ENCODE measurements around the gene BMPR1A.
"Not testable (repeated sequence)": the region's sequence is repeated elsewhere in the genome, so short reads cannot be mapped to it uniquely, and the experiment has no call there.

Gene BMPR1A

GRCh38 chr10:86855513-86855912 is 99.1 kb downstream of the BMPR1A start:
- no peak overlapping the region for H3K4me2 ChIP-seq (ENCODE audit: low read length)
- H3K4me1 ChIP-seq (ENCODE audit: control insufficient read depth, insufficient read depth, low read length): peaks cover 16% of the 10 kb centered on the region
- H3K9me3 ChIP-seq (replicated peaks; ENCODE audit: low read length): no peaks in the 10 kb centered on the region
- no peak overlapping the region for H3K4me3 ChIP-seq (ENCODE audit: low read length)
- H3K36me3 ChIP-seq (ENCODE audit: insufficient read depth, low read length): no peaks in the 10 kb centered on the region
- H3K27me3 ChIP-seq (ENCODE audit: control insufficient read depth, insufficient read depth, low read length): no peaks in the 10 kb centered on the region
- H3K9ac ChIP-seq (ENCODE audit: low read depth, low read length): no peak overlapping the region

GRCh38 chr10:86856156-86856555 is 99.7 kb downstream of the BMPR1A start:
- Histone ChIP-seq H3K9ac (ENCODE audit: low read depth, low read length) (no peak overlapping the region), H3K4me3 (ENCODE audit: low read length) (no peak overlapping the region), H3K4me2 (ENCODE audit: low read length) (no peak overlapping the region), H3K36me3 (ENCODE audit: insufficient read depth, low read length) (no peaks in the 10 kb centered on the region), H3K27me3 (ENCODE audit: control insufficient read depth, insufficient read depth, low read length) (no peaks in the 10 kb centered on the region), H3K4me1 (ENCODE audit: control insufficient read depth, insufficient read depth, low read length) (peaks cover 12% of the 10 kb centered on the region), H3K9me3 (replicated peaks; ENCODE audit: low read length) (no peaks in the 10 kb centered on the region)

- no peak overlapping the region for H3K9ac ChIP-seq (ENCODE audit: low read depth, low read length)
- H3K9me3 ChIP-seq (replicated peaks; ENCODE audit: low read length): no peaks in the 10 kb centered on the region
- H3K4me1 ChIP-seq (ENCODE audit: control insufficient read depth, insufficient read depth, low read length): peaks cover 6% of the 10 kb centered on the region
- H3K4me2 ChIP-seq (ENCODE audit: low read length): no peak overlapping the region
- no peaks in the 10 kb centered on the region for H3K27me3 ChIP-seq (ENCODE audit: control insufficient read depth, insufficient read depth, low read length)
- H3K4me3 ChIP-seq (ENCODE audit: low read length): no peak overlapping the region
- H3K36me3 ChIP-seq (ENCODE audit: insufficient read depth, low read length): no peaks in the 10 kb centered on the region
Measured at GRCh38 chr10:86857128-86857721, 100.8 kb downstream of the BMPR1A start.

- Histone ChIP-seq H3K4me1 (ENCODE audit: control insufficient read depth, insufficient read depth, low read length) (peaks cover 6% of the 10 kb centered on the region), H3K4me3 (ENCODE audit: low read length) (no peak overlapping the region), H3K36me3 (ENCODE audit: insufficient read depth, low read length) (no peaks in the 10 kb centered on the region), H3K27me3 (ENCODE audit: control insufficient read depth, insufficient read depth, low read length) (no peaks in the 10 kb centered on the region), H3K9ac (ENCODE audit: low read depth, low read length) (no peak overlapping the region), H3K4me2 (ENCODE audit: low read length) (no peak overlapping the region), H3K9me3 (replicated peaks; ENCODE audit: low read length) (no peaks in the 10 kb centered on the region)
Measured at GRCh38 chr10:86858011-86858410, 101.6 kb downstream of the BMPR1A start.

- no peaks in the 10 kb centered on the region for H3K27me3 ChIP-seq (ENCODE audit: control insufficient read depth, insufficient read depth, low read length)
- H3K36me3 ChIP-seq (ENCODE audit: insufficient read depth, low read length): peaks cover 3% of the 10 kb centered on the region
- H3K4me3 ChIP-seq (ENCODE audit: low read length): no peak overlapping the region
- no peak overlapping the region for H3K4me2 ChIP-seq (ENCODE audit: low read length)
- H3K4me1 ChIP-seq (ENCODE audit: control insufficient read depth, insufficient read depth, low read length): peaks cover 6% of the 10 kb centered on the region
- H3K9me3 ChIP-seq (replicated peaks; ENCODE audit: low read length): no peaks in the 10 kb centered on the region
- no peak overlapping the region for H3K9ac ChIP-seq (ENCODE audit: low read depth, low read length)
Measured at GRCh38 chr10:86861351-86861750, 104.9 kb downstream of the BMPR1A start.

- Histone ChIP-seq H3K4me2 (ENCODE audit: low read length) (no peak overlapping the region), H3K9ac (ENCODE audit: low read depth, low read length) (no peak overlapping the region), H3K9me3 (replicated peaks; ENCODE audit: low read length) (no peaks in the 10 kb centered on the region), H3K27me3 (ENCODE audit: control insufficient read depth, insufficient read depth, low read length) (no peaks in the 10 kb centered on the region), H3K4me1 (ENCODE audit: control insufficient read depth, insufficient read depth, low read length) (peaks cover 2% of the 10 kb centered on the region), H3K4me3 (ENCODE audit: low read length) (no peak overlapping the region), H3K36me3 (ENCODE audit: insufficient read depth, low read length) (peaks cover 3% of the 10 kb centered on the region)
Measured at GRCh38 chr10:86862373-86862772, 106.0 kb downstream of the BMPR1A start.

- H3K9me3 ChIP-seq (replicated peaks; ENCODE audit: low read length): no peaks in the 10 kb centered on the region
- no peaks in the 10 kb centered on the region for H3K4me1 ChIP-seq (ENCODE audit: control insufficient read depth, insufficient read depth, low read length)
- no peak overlapping the region for H3K9ac ChIP-seq (ENCODE audit: low read depth, low read length)
- no peak overlapping the region for H3K4me2 ChIP-seq (ENCODE audit: low read length)
- H3K27me3 ChIP-seq (ENCODE audit: control insufficient read depth, insufficient read depth, low read length): no peaks in the 10 kb centered on the region
- H3K4me3 ChIP-seq (ENCODE audit: low read length): no peak overlapping the region
- H3K36me3 ChIP-seq (ENCODE audit: insufficient read depth, low read length): peaks cover 3% of the 10 kb centered on the region
Measured at GRCh38 chr10:86862786-86863483, 106.5 kb downstream of the BMPR1A start.

DNA sequence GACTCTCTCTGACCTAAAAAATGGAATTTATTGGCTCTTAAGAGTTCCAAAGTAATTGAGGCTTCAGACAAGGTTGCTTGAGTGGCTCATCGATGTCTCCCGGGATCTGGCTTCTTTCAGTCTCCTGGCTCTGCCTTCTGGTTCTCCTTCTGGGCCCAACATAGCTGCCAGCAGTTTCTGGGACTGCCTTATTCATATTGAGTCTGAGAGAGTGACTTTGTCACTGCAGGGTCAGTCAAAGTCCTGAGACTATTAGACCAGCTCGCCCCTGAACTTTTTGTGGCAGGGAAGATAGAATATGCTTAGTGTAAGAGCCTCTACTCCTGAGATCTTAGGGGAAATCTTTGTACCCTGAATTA is 107.0 kb downstream of the BMPR1A start:
- H3K9me3 ChIP-seq (replicated peaks; ENCODE audit: low read length): no peaks in the 10 kb centered on the region
- peaks cover 3% of the 10 kb centered on the region for H3K36me3 ChIP-seq (ENCODE audit: insufficient read depth, low read length)
- H3K4me3 ChIP-seq (ENCODE audit: low read length): no peak overlapping the region
- H3K4me2 ChIP-seq (ENCODE audit: low read length): no peak overlapping the region
- H3K4me1 ChIP-seq (ENCODE audit: control insufficient read depth, insufficient read depth, low read length): no peaks in the 10 kb centered on the region
- H3K27me3 ChIP-seq (ENCODE audit: control insufficient read depth, insufficient read depth, low read length): no peaks in the 10 kb centered on the region
- H3K9ac ChIP-seq (ENCODE audit: low read depth, low read length): no peak overlapping the region

GRCh38 chr10:86865011-86865811 is 108.8 kb downstream of the BMPR1A start:
- H3K9me3 ChIP-seq (replicated peaks; ENCODE audit: low read length); H3K4me1 ChIP-seq (ENCODE audit: control insufficient read depth, insufficient read depth, low read length); H3K27me3 ChIP-seq (ENCODE audit: control insufficient read depth, insufficient read depth, low read length); H3K4me3 ChIP-seq (ENCODE audit: low read length); H3K36me3 ChIP-seq (ENCODE audit: insufficient read depth, low read length); H3K9ac ChIP-seq (ENCODE audit: low read depth, low read length); H3K4me2 ChIP-seq (ENCODE audit: low read length): not testable (repeated sequence)

DNA sequence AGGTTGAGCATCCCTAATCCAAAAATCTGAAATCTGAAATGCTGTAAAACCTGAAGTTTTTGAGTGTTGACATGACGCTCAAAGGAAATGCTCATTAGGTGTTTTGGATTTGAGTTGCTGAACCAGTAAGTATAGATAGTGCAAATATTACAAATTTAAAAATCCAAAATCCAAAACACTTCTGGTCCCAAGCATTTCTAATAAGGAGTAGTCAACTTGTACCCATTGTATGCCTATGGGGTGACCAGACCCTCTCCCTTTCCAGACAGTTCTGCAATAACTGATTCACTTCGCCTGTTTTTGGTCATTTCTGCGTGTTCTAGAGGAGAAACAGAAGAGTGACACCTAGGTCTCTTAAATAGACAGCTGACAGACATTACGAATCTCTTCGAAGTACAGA is 110.7 kb downstream of the BMPR1A start:
- H3K4me2 ChIP-seq (ENCODE audit: low read length): no peak overlapping the region
- no peaks in the 10 kb centered on the region for H3K4me1 ChIP-seq (ENCODE audit: control insufficient read depth, insufficient read depth, low read length)
- H3K4me3 ChIP-seq (ENCODE audit: low read length): no peak overlapping the region
- no peaks in the 10 kb centered on the region for H3K27me3 ChIP-seq (ENCODE audit: control insufficient read depth, insufficient read depth, low read length)
- H3K36me3 ChIP-seq (ENCODE audit: insufficient read depth, low read length): peaks cover 3% of the 10 kb centered on the region
- no peak overlapping the region for H3K9ac ChIP-seq (ENCODE audit: low read depth, low read length)
- no peaks in the 10 kb centered on the region for H3K9me3 ChIP-seq (replicated peaks; ENCODE audit: low read length)

- Histone ChIP-seq H3K4me1 (ENCODE audit: control insufficient read depth, insufficient read depth, low read length) (no peaks in the 10 kb centered on the region), H3K9ac (ENCODE audit: low read depth, low read length) (no peak overlapping the region), H3K27me3 (ENCODE audit: control insufficient read depth, insufficient read depth, low read length) (no peaks in the 10 kb centered on the region), H3K36me3 (ENCODE audit: insufficient read depth, low read length) (peaks cover 3% of the 10 kb centered on the region), H3K4me3 (ENCODE audit: low read length) (no peak overlapping the region), H3K4me2 (ENCODE audit: low read length) (no peak overlapping the region), H3K9me3 (replicated peaks; ENCODE audit: low read length) (no peaks in the 10 kb centered on the region)
Measured at GRCh38 chr10:86868353-86868752, 111.9 kb downstream of the BMPR1A start.
